Caco-2 (cell line): ENCODE results near the gene TUBGCP6. TPM values are rescaled to one million over a fixed set of nuclear protein-coding genes. Genes with fewer than 3 reads are reported as not detected.

ENCODE experiments used
- BruUV-seq: library from RNA; stranded (reverse); fragments of 400-500 nt; replicated peaks from 2 replicates; lab custom pipeline; 2021; lab: Mats Ljungman, UMichigan
- CTCF ChIA-PET: fragments of 300-600 bp; sonication (Branson Sonifier 250); formaldehyde crosslinking; loops from one replicate; lab custom pipeline; 2022; ENCODE audit warnings: antibody characterized with exemption; lab: Charles Lee
- POLR2A ChIA-PET: fragments of 300-600 bp; sonication (Branson Sonifier 250); formaldehyde crosslinking; loops from one replicate; lab custom pipeline; 2022; ENCODE audit warnings: antibody characterized with exemption; lab: Charles Lee
- DNase-seq, 2 experiments: peaks; one replicate each; pipeline versions ENCODE4 v3.0.0 to v3.0.0-alpha.2; 2020 to 2022
- H3K27me3 ChIP-seq: replicated peaks from 2 replicates; pipeline ENCODE4 v1.6.0; 2011; ENCODE audit warnings: low read length; ENCODE audit not compliant: control insufficient read depth, insufficient read depth
- H3K36me3 ChIP-seq: 2 replicates; pipeline ENCODE4 v1.5.1; 2011; ENCODE audit warnings: low read length; ENCODE audit not compliant: control insufficient read depth, insufficient read depth
- H3K4me1 ChIP-seq: fragments of 250-450 bp; sonication (Bioruptor Pico); 2 replicates; pipeline ENCODE4 v1.5.1; 2020; ENCODE audit warnings: mild to moderate bottlenecking
- H3K4me3 ChIP-seq: 2 replicates; pipeline ENCODE4 v1.5.1; 2011; ENCODE audit warnings: low read depth, mild to moderate bottlenecking, control low read depth, low read length
- H3K9me3 ChIP-seq: fragments of 250-450 bp; sonication (Bioruptor Pico); 2 replicates; pipeline ENCODE4 v1.5.1; 2020; ENCODE audit warnings: mild to moderate bottlenecking, moderate library complexity
- H3K27ac Mint-ChIP-seq: one replicate; pipeline ENCODE4 v1.8.0; 2022; ENCODE audit warnings: mixed read lengths; ENCODE audit not compliant: unreplicated experiment
- H3K27me3 Mint-ChIP-seq: one replicate; pipeline ENCODE4 v1.8.0; 2022; ENCODE audit warnings: mixed read lengths; ENCODE audit not compliant: insufficient read depth, unreplicated experiment
- H3K36me3 Mint-ChIP-seq: one replicate; pipeline ENCODE4 v1.8.0; 2022; ENCODE audit warnings: mild to moderate bottlenecking, mixed read lengths; ENCODE audit not compliant: insufficient read depth, unreplicated experiment
- H3K4me1 Mint-ChIP-seq: one replicate; pipeline ENCODE4 v1.8.0; 2022; ENCODE audit warnings: low read depth, mixed read lengths; ENCODE audit not compliant: unreplicated experiment
- H3K4me3 Mint-ChIP-seq: one replicate; pipeline ENCODE4 v1.8.0; 2022; ENCODE audit warnings: mild to moderate bottlenecking, moderate library complexity, mixed read lengths; ENCODE audit not compliant: unreplicated experiment
- H3K9me3 Mint-ChIP-seq: one replicate; pipeline ENCODE4 v1.8.0; 2022; ENCODE audit warnings: mixed read lengths; ENCODE audit not compliant: unreplicated experiment
- CTCF ChIP-seq, 2 experiments: fragments of 200-600 bp in 1 of 2; IDR thresholded peaks; 1 replicate in 1 of 2; 2 replicates in 1 of 2; pipeline versions ENCODE4 v1.5.1 to v1.8.0; 2011 to 2022; ENCODE audit warnings: antibody characterized with exemption in 1 of 2, control low read depth in 1 of 2, inconsistent platforms in 1 of 2, low read depth in 1 of 2, low read length in 1 of 2, mild to moderate bottlenecking in 1 of 2, moderate library complexity in 1 of 2; ENCODE audit not compliant: insufficient read depth in 1 of 2, severe bottlenecking in 1 of 2, unreplicated experiment in 1 of 2
- intact Hi-C: fragments of 100-400 bp; cut with micrococcal nuclease; formaldehyde crosslinking; loops from one replicate; pipeline ENCODE4 v1.10.0; 2022; ENCODE audit not compliant: unreplicated experiment
- total RNA-seq: library from RNA; stranded (reverse); gene quantifications from 2 replicates; pipeline ENCODE4 v1.2.3, GENCODE V29; 2022

TUBGCP6 gene
- total RNA-seq, 1 experiment from 2014 or later, result 29.3 TPM

DNA sequence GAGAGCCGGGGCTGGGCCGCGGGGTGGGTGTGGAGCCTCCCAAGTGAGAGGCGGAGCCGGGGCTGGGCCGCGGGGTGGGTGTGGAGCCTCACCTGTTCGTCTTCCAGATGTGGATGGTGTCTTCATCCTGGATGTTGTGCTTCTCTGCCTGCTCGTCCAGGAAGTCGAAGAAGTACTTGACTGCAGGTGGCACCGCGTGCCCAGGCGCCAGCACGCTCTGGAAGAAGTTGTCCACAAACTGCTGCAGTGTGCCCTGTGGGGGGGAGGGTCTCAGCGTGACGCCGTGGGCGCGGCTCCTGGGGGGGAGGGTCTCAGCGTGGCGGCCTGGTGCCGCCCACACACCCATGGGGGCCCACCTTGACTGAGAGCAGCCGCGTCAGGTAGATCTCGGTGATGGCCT, 32.9 kb upstream of the TUBGCP6 start:
- CTCF ChIA-PET, result no interaction called here
- BruUV-seq, result no TSS peak

GRCh38 chr22:50276143-50276542, 31.3 kb upstream of the TUBGCP6 start:
- POLR2A ChIA-PET, result no interaction called here
- Mint-ChIP-seq H3K27ac (no peak overlapping the region), H3K4me3 (no peak overlapping the region), H3K4me1 (no peaks in the 10 kb centered on the region), H3K9me3 (no peaks in the 10 kb centered on the region), H3K27me3 (no peaks in the 10 kb centered on the region), H3K36me3 (peaks cover 69% of the 10 kb centered on the region)
- Histone ChIP-seq H3K27me3 (no peaks in the 10 kb centered on the region), H3K9me3 (no peaks in the 10 kb centered on the region), H3K36me3 (peaks cover 10% of the 10 kb centered on the region), H3K4me1 (peaks cover 5% of the 10 kb centered on the region), H3K4me3 (no peak overlapping the region)
- CTCF ChIA-PET, result interaction anchor here (0.5 to 1.7 kb wide), 5 partner anchors 18 to 79 kb away, joined by 3 to 13 read pairs (median 4); no protein-coding TSS in a partner anchor
- intact Hi-C loops, result no loop called here
- no TSS peak for BruUV-seq
- TF ChIP-seq CTCF (IDR thresholded peaks at IDR 0.05; ENCODE audit: insufficient read depth in 1 of 2, low read depth in 1 of 2, low read length in 1 of 2, severe bottlenecking in 1 of 2, unreplicated experiment in 1 of 2), result peak; percentile 63 to 64
- DNase-seq, result peak in 1 of 2 experiments; percentile 72

More for the DNA sequence above, 32.9 kb upstream of the TUBGCP6 start:
- Histone ChIP-seq H3K9me3 (no peaks in the 10 kb centered on the region), H3K4me1 (peaks cover 13% of the 10 kb centered on the region), H3K27me3 (no peaks in the 10 kb centered on the region), H3K4me3 (no peak overlapping the region), H3K36me3 (peaks cover 16% of the 10 kb centered on the region)
- DNase-seq, result no peak
- TF ChIP-seq CTCF (IDR thresholded peaks at IDR 0.05; ENCODE audit: insufficient read depth in 1 of 2, low read depth in 1 of 2, low read length in 1 of 2, severe bottlenecking in 1 of 2, unreplicated experiment in 1 of 2), result no peak
- Mint-ChIP-seq H3K4me3 (no peak overlapping the region), H3K36me3 (peaks cover 68% of the 10 kb centered on the region), H3K27ac (no peak overlapping the region), H3K9me3 (no peaks in the 10 kb centered on the region), H3K4me1 (no peaks in the 10 kb centered on the region), H3K27me3 (no peaks in the 10 kb centered on the region)
- POLR2A ChIA-PET, result no interaction called here
- intact Hi-C loops, result no loop called here

- TSS peak; percentile 87 for BruUV-seq
- H3K27ac Mint-ChIP-seq, result no peak overlapping the region
- peaks cover 10% of the 10 kb centered on the region for H3K36me3 ChIP-seq
- no peaks in the 10 kb centered on the region for H3K27me3 ChIP-seq
- no peaks in the 10 kb centered on the region for H3K9me3 Mint-ChIP-seq
- no peak overlapping the region for H3K4me3 ChIP-seq
- H3K4me1 Mint-ChIP-seq, result no peaks in the 10 kb centered on the region
- H3K27me3 Mint-ChIP-seq, result no peaks in the 10 kb centered on the region
- no peak overlapping the region for H3K4me3 Mint-ChIP-seq
- H3K9me3 ChIP-seq, result no peaks in the 10 kb centered on the region
- POLR2A ChIA-PET, result no interaction called here
- peaks cover 12% of the 10 kb centered on the region for H3K4me1 ChIP-seq
- no peak for TF ChIP-seq CTCF (IDR thresholded peaks at IDR 0.05; ENCODE audit: insufficient read depth in 1 of 2, low read depth in 1 of 2, low read length in 1 of 2, severe bottlenecking in 1 of 2, unreplicated experiment in 1 of 2)
- intact Hi-C loops, result no loop called here
- DNase-seq, result no peak
- H3K36me3 Mint-ChIP-seq, result peaks cover 75% of the 10 kb centered on the region
- CTCF ChIA-PET, result interaction anchor here (1.0 to 1.7 kb wide), 3 partner anchors 18 to 67 kb away, joined by 3 to 13 read pairs (median 4); no protein-coding TSS in a partner anchor
Observed at GRCh38 chr22:50275181-50276055, 30.6 kb upstream of the TUBGCP6 start.
